ENCODE data around the gene TCF4. TPM values are rescaled to one million over a fixed set of nuclear protein-coding genes. Genes with fewer than 3 reads are reported as not detected.

The TCF4 gene
- total and polyA plus RNA-seq, 2 of the 13 experiments (the other 11 are each of a cell fraction or from before 2014, with no cell fraction given): not detected

DNA sequence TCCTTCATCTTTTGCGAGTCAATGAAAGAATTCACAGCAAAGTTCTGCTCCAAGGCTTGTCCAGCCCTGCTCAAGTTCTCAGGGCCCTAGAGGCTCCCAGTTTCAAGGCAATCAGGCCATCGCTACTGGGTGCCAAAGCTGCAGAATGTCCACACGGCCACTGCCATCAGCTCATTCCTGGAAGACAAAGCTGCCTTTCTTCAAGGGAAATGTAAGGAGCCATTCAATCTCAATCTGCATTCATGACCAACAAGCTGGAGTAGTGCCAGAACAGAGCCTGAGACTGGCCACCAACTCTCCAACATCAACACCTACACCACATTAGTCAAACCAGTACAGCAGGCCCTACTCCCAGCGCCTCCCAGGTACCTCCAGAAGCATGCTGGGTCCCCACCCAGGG is 202.2 kb downstream of the TCF4 start:
- Histone ChIP-seq H3K9me3 (ENCODE audit: low read length) (0 out of 2 replicates have a peak, but pooled peaks cover 14% of the 10 kb centered on the region), H4K20me1 (ENCODE audit: insufficient read depth, low read length) (no peaks in the 10 kb centered on the region), H3K9ac (ENCODE audit: insufficient read depth, low read depth, low read length) (no peak overlapping the region), H3K27ac (ENCODE audit: extremely low read length, insufficient read depth, low read length) (no peak overlapping the region), H3K4me3 (replicated peaks in 1 of 3; ENCODE audit: insufficient read depth in 1 of 3, low read depth in 2 of 3, low read length in 3 of 3) (no peak overlapping the region), H3K79me2 (ENCODE audit: insufficient read depth, low read length) (no peaks in the 10 kb centered on the region), H3K36me3 (replicated peaks in 1 of 2; ENCODE audit: control insufficient read depth in 1 of 2, insufficient read depth in 2 of 2, low read length in 2 of 2) (no peaks in the 10 kb centered on the region), H3K4me2 (ENCODE audit: low read depth, low read length) (no peak overlapping the region), H3K4me1 (ENCODE audit: insufficient read depth, low read length) (no peaks in the 10 kb centered on the region), H2AFZ (ENCODE audit: low read length) (no peak overlapping the region), H3K27me3 (ENCODE audit: control insufficient read depth in 1 of 2, insufficient read depth in 2 of 2, low read length in 2 of 2) (no peaks in the 10 kb centered on the region; a peak in 1 of 5 replicates)
- in situ Hi-C loops (cut with HindIII; ENCODE audit: extremely low pct_ligation_motif_present, low pct_unique_long_range_greater_than_20kb): no loop called here
- ChIA-PET POLR2A (no interaction called here), CTCF (ENCODE audit: low intra/inter-chr PET ratio, low total read pairs) (no interaction called here)
- intact Hi-C loops (cut with micrococcal nuclease; ENCODE audit: unreplicated experiment): no loop called here
- TF ChIP-seq, protein P1, sequence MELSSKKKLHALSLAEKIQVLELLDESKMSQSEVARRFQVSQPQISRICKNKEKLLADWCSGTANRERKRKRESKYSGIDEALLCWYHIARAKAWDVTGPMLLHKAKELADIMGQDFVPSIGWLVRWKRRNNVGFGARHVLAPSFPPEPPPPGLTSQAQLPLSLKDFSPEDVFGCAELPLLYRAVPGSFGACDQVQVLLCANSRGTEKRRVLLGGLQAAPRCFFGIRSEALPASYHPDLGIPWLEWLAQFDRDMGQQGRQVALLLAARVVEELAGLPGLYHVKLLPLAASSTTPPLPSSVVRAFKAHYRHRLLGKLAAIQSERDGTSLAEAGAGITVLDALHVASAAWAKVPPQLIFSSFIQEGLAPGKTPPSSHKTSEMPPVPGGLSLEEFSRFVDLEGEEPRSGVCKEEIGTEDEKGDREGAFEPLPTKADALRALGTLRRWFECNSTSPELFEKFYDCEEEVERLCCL (CRISPR knock-in tag; IDR thresholded peaks at IDR 0.05; ENCODE audit: borderline replicate concordance): no peak
- TF ChIP-seq NFYB (CRISPR knock-in tag; IDR thresholded peaks at IDR 0.05) (no peak), HOXD1 (CRISPR knock-in tag; IDR thresholded peaks at IDR 0.05) (no peak), TEAD3 (CRISPR knock-in tag; optimal IDR thresholded peaks at IDR 0.05; ENCODE audit: borderline replicate concordance) (no peak), RBFOX2 (IDR thresholded peaks at IDR 0.05; ENCODE audit: low read depth, low read length) (no peak), MTF2 (CRISPR knock-in tag; IDR thresholded peaks at IDR 0.05; ENCODE audit: borderline replicate concordance) (no peak), HNF1A (IDR thresholded peaks at IDR 0.05; ENCODE audit: low read depth) (no peak), HNF1A (CRISPR knock-in tag; IDR thresholded peaks at IDR 0.05; ENCODE audit: borderline replicate concordance) (no peak), KLF16 (CRISPR knock-in tag; IDR thresholded peaks at IDR 0.05) (no peak), ZC3H13 (CRISPR knock-in tag; IDR thresholded peaks at IDR 0.05) (no peak), RXRA (CRISPR knock-in tag; IDR thresholded peaks at IDR 0.05) (no peak), DMAP1 (CRISPR knock-in tag; IDR thresholded peaks at IDR 0.05) (no peak), ZBTB1 (CRISPR knock-in tag; IDR thresholded peaks at IDR 0.05; ENCODE audit: borderline replicate concordance) (no peak), ZZZ3 (CRISPR knock-in tag; IDR thresholded peaks at IDR 0.05; ENCODE audit: borderline replicate concordance) (no peak)
- BruUV-seq (replicated peaks): no TSS peak
- no peak for DNase-seq (ENCODE audit: low spot score)
- no peak for FAIRE-seq
- 21% methylated on average over 4 of the region's 4 CpGs for WGBS (ENCODE audit: low lambda C conversion rate)
- no peak for ATAC-seq

Data from HepG2 (cell line).